ENCODE data around the gene MRPS10.

- TF ChIP-seq CTCF (IDR thresholded peaks at IDR 0.05): no peak
- TF ChIP-seq POLR2A (IDR thresholded peaks at IDR 0.05): no peak
Measured at GRCh38 chr6:42168650-42169049, 49.0 kb downstream of the MRPS10 start.
